NCI-H2227 (cell line): ENCODE data around the gene ASB16.
A peak's percentile ranks its signal among the peaks of the same experiment; 100 is the strongest.

Experiments used
- DNase-seq: peaks from one replicate; lab custom pipeline; 2025; ENCODE audit not compliant: unreplicated experiment; lab: John Stamatoyannopoulos, UW

ASB16 gene

DNA sequence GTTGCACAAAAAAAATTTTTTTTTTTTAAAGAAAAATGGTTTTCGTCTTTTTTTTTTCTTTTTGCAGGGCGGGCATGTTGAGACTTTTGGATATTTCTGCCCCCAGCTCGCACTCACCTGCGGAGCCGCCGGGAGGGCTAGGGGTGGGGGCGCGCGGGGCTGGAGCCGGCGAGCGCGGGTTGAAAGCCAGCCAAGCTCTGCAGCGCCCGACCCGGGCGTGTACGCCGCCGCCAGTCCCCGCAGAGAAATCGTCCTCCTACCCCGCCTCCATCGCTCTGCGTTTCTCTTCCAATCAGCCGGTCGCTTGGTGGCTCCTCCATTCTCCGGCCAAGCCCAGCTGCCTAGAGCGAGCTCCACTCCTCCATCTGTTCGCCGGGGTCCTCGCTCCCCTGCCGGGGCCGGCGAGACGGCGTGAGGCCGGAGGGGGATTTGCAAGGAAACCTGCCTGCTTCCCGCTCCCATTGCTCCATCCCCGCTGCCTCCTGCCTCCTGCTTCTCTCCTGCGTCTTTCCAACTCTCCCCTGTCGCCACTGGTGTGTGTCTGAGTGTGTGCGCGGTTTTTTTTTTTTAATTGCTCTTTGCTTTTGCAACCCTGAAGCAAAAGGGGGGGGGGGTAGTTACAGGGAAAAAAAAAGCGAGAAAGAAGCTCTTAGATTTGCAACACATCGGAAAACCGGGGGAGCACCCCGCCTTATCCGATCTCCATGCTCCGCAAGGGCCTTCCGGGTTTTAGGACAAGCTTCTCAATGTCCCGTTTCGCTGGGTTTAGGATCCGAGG is 50.8 kb downstream of the ASB16 start:
- DNase-seq: peak; percentile 85

DNA sequence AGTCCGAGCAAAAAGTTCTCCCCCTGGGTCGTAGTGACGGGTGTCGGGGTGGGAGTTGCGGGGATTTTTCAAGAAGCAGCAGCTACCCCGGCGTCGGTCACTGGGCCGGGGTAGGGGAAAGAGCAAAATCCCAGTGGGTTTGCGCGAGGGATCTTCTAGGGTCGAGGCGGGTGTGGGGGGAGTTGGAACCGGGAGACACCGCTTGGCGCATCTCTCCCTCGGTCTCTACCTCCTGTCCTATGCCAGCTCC is 51.3 kb downstream of the ASB16 start:
- DNase-seq: no peak

DNA sequence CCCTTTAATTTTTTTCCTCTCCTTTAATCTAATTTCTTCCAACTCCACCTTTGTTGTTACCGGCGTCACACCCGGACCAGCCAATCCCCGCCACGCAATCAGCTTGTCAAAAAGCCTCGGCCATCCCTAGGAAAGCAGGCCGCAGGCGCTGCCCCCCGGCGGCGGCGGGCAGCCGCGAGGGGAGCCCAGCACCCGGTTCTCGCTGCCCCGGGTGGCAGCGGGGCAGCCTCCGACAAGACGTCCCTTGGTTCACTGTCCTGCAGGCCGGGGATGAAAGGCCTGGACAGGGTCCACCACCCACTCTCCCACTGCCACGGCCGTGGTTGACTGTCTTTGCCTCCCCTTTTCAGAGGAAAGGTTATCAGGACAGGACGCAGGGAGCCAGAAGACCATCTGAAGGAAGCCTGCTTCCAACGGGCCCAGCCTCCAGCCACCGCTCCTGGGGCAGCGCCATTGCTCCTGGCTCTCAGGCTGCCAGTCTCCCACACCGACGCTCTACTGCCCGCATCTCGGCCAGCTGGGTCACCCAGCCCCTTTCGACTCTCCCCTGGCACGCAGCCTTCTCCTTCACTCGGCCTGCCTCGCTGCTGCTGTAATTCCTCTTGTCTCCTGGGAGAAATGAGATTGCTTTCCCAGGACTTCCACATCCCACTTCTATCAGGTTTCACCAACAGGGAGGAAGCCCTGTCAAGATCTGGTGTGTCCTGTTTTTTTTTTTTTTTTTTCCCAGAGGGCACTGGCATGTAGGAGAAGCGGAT is 51.8 kb downstream of the ASB16 start:
- peak; percentile 88 for DNase-seq

DNA sequence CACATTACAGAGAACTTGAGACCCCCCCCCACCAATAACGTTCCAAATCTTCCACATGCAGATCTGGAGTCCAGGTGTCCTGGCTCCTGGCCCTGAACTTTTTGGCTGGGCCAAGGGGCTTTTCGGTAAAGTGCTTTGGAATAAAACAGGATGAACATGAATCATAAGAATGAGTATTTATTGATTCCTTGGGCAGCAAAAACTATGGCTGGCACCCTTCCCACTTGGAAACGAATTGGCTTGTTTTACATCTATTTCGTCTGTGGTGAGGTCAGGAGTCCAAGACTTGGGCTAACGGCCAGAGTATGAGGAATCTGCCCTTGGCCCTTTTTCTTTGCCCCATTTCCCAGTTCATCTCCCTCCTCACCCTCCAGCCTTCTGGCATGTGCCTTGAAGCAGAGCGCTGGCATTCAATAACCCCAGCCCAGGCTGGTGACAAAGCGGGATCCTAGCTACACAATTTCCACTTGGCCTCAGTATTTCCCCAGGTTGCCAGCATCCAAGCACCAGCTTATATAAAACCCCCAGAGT is 53.1 kb downstream of the ASB16 start:
- DNase-seq: no peak
